Testis (tissue), 2 donors: ENCODE data around the gene CCDC18.

Experiments
- CTCF ChIP-seq, 3 experiments: fragments of 450-650 bp in 2 of 3; fragments of 200-600 bp in 1 of 3; sonication (generic) in 1 of 3; IDR thresholded peaks; one replicate each; pipeline ENCODE4 v1.5.1; 2016 to 2019; ENCODE audit warnings: antibody characterized with exemption in 3 of 3, mild to moderate bottlenecking in 2 of 3, moderate library complexity in 1 of 3
- POLR2A ChIP-seq: fragments of 450-650 bp; IDR thresholded peaks from one replicate; pipeline ENCODE4 v1.6.1; 2017; ENCODE audit warnings: antibody characterized with exemption, mild to moderate bottlenecking, moderate library complexity

GRCh38 chr1:93219443-93219842 lies 38.9 kb downstream of the CCDC18 start:
- no peak for TF ChIP-seq CTCF (IDR thresholded peaks at IDR 0.05)
- TF ChIP-seq POLR2A, result no peak
